Tongue (tissue), 2 donors: Measurements from ENCODE around the gene PDE6H. TPM values are rescaled to one million over a fixed set of nuclear protein-coding genes. Genes with fewer than 3 reads are reported as not detected.

Experiments used
- DNase-seq: peaks from one replicate; pipeline ENCODE4 v3.0.0-alpha.2; 2015
- total RNA-seq: library from RNA; depleted of rRNA; stranded (reverse); fragments of >200 nt; gene quantifications from one replicate; pipeline ENCODE4 v1.2.3, GENCODE V29; 2014

Gene PDE6H
- total RNA-seq, 1 donor from 2014 or later: not detected

GRCh38 chr12:15005064-15005463 is 32.2 kb downstream of the PDE6H start:
- no peak for DNase-seq

GRCh38 chr12:15007551-15007950 is 34.7 kb downstream of the PDE6H start:
- DNase-seq: no peak

DNA sequence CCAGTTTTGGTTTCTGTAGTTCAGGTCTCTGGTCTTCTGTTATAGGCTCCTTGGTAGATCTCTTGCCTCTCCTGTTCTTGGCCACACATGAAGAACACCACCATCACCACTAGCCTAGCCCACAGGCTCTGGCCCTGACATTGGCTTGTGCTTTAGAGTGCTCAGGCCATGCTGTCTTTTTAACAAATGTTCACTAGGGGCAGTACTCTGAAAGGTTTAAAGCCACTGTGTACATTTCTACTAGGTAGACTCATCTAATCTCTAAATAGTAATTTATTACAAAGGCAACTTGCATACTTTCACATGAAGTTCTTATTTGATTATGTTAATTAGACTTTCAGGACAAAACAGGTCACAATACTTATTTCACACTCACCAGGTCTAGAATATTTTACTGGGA is 38.3 kb downstream of the PDE6H start:
- DNase-seq: no peak

DNA sequence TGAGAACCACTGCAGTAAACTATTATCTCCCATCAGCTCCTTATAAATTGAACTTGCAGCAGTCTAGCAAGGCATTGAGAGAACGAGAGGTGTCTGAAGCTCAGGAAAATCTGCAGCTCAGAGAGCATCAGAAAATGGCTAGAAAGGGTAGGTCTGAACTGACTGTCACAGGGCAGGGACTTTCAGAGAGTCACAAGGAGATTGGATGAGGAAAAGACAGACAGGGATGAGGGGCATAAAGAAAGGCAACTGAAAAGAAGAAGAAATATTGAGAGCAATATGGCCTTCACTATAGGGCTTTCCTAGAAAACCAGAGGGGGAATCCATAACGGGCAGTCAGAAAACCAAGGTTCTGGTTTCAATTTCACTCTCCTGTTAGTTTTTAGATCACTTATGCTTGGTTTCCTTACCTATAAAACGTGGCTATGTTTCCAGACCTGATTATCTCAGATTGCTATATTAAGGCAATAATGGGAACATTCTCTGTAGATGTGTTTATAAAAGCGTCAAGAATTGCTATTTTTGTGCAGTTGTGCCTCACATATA is 40.9 kb downstream of the PDE6H start:
- no peak for DNase-seq

GRCh38 chr12:15014708-15015107 is 41.9 kb downstream of the PDE6H start:
- no peak for DNase-seq

DNA sequence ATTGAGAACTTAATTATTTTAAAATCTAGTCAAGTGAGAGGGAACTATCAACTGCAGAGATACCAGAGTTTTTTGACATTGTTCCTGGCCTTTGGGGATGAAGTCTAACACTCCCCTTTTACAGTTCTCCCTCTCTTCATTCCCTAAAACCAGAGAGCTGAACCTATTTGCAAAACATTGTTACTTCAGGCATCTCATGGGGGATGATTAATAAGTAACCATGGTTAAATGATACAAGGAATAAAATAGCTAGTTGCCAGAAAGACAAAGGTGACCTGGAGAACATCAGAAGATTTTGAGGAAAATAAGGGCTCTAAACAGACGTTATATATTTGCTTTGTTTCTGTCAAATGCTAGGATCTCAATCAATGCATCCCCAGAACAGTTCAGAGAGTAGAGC is 42.3 kb downstream of the PDE6H start:
- no peak for DNase-seq

DNA sequence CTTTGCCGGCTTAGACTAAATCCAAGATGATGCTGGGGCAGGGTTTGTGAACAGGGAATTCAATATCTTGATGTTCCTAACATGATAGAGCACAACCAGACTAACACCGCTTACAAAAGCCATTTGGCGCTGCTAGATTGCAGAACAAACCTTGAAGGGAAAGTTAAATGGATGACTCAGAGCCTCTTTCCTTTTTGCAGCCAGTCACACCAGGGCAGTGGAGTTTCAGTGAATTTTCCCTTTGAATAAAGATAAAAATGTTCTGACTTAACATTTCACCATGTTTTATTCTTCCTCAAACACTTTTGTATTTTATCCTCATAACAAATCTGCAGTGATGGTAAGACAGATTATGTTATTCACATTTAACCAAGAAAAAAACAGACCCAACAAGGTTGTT is 47.3 kb downstream of the PDE6H start:
- DNase-seq: no peak

Other genes starting within 250 kb of the PDE6H start
- 25.3 TPM for gene WBP11, start 169.6 kb upstream of the PDE6H start, total RNA-seq
- gene C12orf60, start 169.4 kb upstream of the PDE6H start, total RNA-seq: 1.3 TPM
- gene SMCO3, start 158.9 kb upstream of the PDE6H start, total RNA-seq: 0.51 TPM
- gene ART4, start 129.5 kb upstream of the PDE6H start, total RNA-seq: 0.10 TPM
- gene MGP, start 87.2 kb upstream of the PDE6H start, total RNA-seq: 97.7 TPM
- 1.9 TPM for gene ERP27, start 34.5 kb upstream of the PDE6H start, total RNA-seq
- 23.0 TPM for gene ARHGDIB, start 11.4 kb upstream of the PDE6H start, total RNA-seq
- 18.9 TPM for gene RERG, start 248.4 kb downstream of the PDE6H start, total RNA-seq